MCF 10A (cell line): ENCODE data around the gene SRRM5. TPM values are rescaled to one million over a fixed set of nuclear protein-coding genes. Genes with fewer than 3 reads are reported as not detected.

Experiments
- BruUV-seq: library from RNA; stranded (reverse); fragments of 400-500 nt; replicated peaks from 2 replicates; lab custom pipeline; 2021; lab: Mats Ljungman, UMichigan
- CTCF ChIA-PET: fragments of 300-600 bp; sonication (Branson Sonifier 250); formaldehyde crosslinking; extraction: SDS; loops from one replicate; lab custom pipeline; 2021; ENCODE audit warnings: antibody characterized with exemption, inconsistent platforms; lab: Yijun Ruan, JAX
- POLR2A ChIA-PET: fragments of 300-600, 350-650 bp; sonication (Branson Sonifier 250); formaldehyde crosslinking; extraction: SDS; loops from one replicate; lab custom pipeline; 2020; ENCODE audit warnings: antibody characterized with exemption, inconsistent platforms; lab: Yijun Ruan, JAX
- DNase-seq: peaks from one replicate; pipeline ENCODE4 v3.0.0-alpha.2; 2018; ENCODE audit not compliant: unreplicated experiment
- H3K27ac Mint-ChIP-seq: one replicate; pipeline ENCODE4 v1.8.0; 2022; ENCODE audit warnings: mild to moderate bottlenecking, low read depth, mixed read lengths; ENCODE audit not compliant: unreplicated experiment
- H3K27me3 Mint-ChIP-seq: one replicate; pipeline ENCODE4 v1.8.0; 2022; ENCODE audit warnings: mixed read lengths; ENCODE audit not compliant: insufficient read depth, unreplicated experiment
- H3K36me3 Mint-ChIP-seq: one replicate; pipeline ENCODE4 v1.8.0; 2022; ENCODE audit warnings: mild to moderate bottlenecking, moderate library complexity, mixed read lengths; ENCODE audit not compliant: insufficient read depth, unreplicated experiment
- H3K4me1 Mint-ChIP-seq: one replicate; pipeline ENCODE4 v1.8.0; 2022; ENCODE audit warnings: mixed read lengths; ENCODE audit not compliant: insufficient read depth, unreplicated experiment
- H3K4me3 Mint-ChIP-seq: one replicate; pipeline ENCODE4 v1.8.0; 2022; ENCODE audit warnings: mild to moderate bottlenecking, moderate library complexity, mixed read lengths; ENCODE audit not compliant: unreplicated experiment
- H3K9me3 Mint-ChIP-seq: one replicate; pipeline ENCODE4 v1.8.0; 2022; ENCODE audit warnings: mixed read lengths; ENCODE audit not compliant: unreplicated experiment
- CTCF ChIP-seq: fragments of 200-600 bp; IDR thresholded peaks from one replicate; pipeline ENCODE4 v1.8.0; 2022; ENCODE audit warnings: antibody characterized with exemption, mild to moderate bottlenecking; ENCODE audit not compliant: unreplicated experiment
- intact Hi-C: fragments of 100-400 bp; cut with micrococcal nuclease; formaldehyde crosslinking; loops from 2 replicates; pipeline ENCODE4 v1.14.1; 2022
- total RNA-seq: library from RNA; stranded (reverse); gene quantifications from 2 replicates; pipeline ENCODE4 v1.2.3, GENCODE V29; 2022

Gene SRRM5
- total RNA-seq, 1 experiment from 2014 or later: 0.28 TPM

DNA sequence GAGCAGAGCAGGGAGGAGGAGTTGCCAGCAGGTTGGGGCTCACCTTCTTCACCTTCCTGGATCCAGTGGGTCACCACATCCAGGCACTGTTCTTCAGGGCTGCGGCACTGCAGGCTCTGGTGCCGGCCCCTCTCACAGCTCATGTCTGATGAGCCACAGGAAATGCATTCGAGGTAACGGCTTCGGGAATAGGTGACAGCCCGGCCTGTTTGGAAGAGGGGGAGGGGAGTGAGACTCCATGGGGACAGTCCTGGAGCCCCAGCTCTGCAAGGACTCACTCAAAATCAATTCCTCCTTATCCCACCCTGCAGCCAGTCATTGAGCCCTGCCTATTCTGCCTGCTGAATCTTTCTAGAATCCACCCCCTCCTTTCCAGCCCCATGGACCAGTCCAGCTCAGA lies 44.5 kb downstream of the SRRM5 start:
- DNase-seq: no peak
- ChIA-PET CTCF (interaction anchor here (0.6 to 1.5 kb wide), 2 partner anchors 83 to 209 kb away, joined by 3 to 4 read pairs; no protein-coding TSS in a partner anchor), POLR2A (no interaction called here)
- Mint-ChIP-seq H3K9me3 (no peaks in the 10 kb centered on the region), H3K27ac (no peak overlapping the region), H3K4me3 (no peak overlapping the region), H3K4me1 (no peaks in the 10 kb centered on the region), H3K27me3 (no peaks in the 10 kb centered on the region), H3K36me3 (peaks cover 68% of the 10 kb centered on the region)
- no peak for TF ChIP-seq CTCF
- intact Hi-C loops: no loop called here
- BruUV-seq: no TSS peak

DNA sequence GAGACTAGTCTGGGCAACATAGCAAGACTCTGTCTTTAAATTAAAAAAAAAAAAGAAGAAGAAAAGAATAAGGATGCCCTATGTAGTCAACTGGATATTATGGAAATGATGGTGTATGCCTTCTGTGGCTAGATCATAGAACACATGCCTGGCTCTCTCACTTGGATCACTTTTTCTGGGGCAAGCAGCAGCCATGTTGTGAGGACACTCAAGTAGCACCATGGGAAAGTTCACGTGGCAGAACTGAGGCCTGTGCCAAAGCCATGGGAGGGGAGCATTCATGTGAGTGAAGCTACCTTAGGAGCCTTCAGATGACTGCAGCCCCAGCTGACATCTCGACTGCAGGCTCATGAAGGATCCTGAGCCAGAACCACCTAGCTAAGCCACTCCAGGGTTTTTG lies 46.1 kb downstream of the SRRM5 start:
- H3K36me3 Mint-ChIP-seq: peaks cover 65% of the 10 kb centered on the region
- no TSS peak for BruUV-seq
- no peaks in the 10 kb centered on the region for H3K4me1 Mint-ChIP-seq
- no peaks in the 10 kb centered on the region for H3K9me3 Mint-ChIP-seq
- CTCF ChIA-PET: interaction anchor here (0.6 to 1.1 kb wide), 4 partner anchors 88 to 211 kb away, joined by 3 to 4 read pairs (median 4); no protein-coding TSS in a partner anchor
- H3K4me3 Mint-ChIP-seq: no peak overlapping the region
- TF ChIP-seq CTCF: no peak
- H3K27ac Mint-ChIP-seq: no peak overlapping the region
- no peaks in the 10 kb centered on the region for H3K27me3 Mint-ChIP-seq
- POLR2A ChIA-PET: no interaction called here
- intact Hi-C loops: no loop called here
- no peak for DNase-seq

DNA sequence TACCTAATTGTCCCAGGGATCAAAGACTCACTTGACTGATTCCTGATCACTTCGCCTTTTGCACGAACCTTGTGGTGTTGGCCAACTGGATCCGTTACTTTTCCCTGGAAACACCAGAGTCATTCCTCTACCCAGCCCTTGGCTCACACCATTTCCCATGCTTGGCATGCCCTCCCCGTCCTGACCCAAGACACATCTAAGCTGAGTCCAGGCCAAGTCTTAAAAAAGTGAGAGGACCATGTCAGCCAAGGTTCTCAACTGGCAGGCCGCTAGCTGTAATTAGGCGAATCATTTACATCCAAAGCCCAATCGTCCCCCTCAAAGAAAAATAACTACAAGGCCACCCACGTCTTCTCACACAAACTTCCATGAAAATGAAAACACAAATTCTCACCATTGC lies 46.6 kb downstream of the SRRM5 start:
- no peaks in the 10 kb centered on the region for H3K27me3 Mint-ChIP-seq
- ChIA-PET POLR2A (no interaction called here), CTCF (interaction anchor here (0.6 to 1.1 kb wide), 3 partner anchors 88 to 212 kb away, joined by 3 to 4 read pairs (median 3); no protein-coding TSS in a partner anchor)
- no TSS peak for BruUV-seq
- H3K4me3 Mint-ChIP-seq: no peak overlapping the region
- H3K4me1 Mint-ChIP-seq: no peaks in the 10 kb centered on the region
- H3K9me3 Mint-ChIP-seq: no peaks in the 10 kb centered on the region
- intact Hi-C loops: no loop called here
- peaks cover 63% of the 10 kb centered on the region for H3K36me3 Mint-ChIP-seq
- TF ChIP-seq CTCF: no peak
- H3K27ac Mint-ChIP-seq: no peak overlapping the region
- no peak for DNase-seq

DNA sequence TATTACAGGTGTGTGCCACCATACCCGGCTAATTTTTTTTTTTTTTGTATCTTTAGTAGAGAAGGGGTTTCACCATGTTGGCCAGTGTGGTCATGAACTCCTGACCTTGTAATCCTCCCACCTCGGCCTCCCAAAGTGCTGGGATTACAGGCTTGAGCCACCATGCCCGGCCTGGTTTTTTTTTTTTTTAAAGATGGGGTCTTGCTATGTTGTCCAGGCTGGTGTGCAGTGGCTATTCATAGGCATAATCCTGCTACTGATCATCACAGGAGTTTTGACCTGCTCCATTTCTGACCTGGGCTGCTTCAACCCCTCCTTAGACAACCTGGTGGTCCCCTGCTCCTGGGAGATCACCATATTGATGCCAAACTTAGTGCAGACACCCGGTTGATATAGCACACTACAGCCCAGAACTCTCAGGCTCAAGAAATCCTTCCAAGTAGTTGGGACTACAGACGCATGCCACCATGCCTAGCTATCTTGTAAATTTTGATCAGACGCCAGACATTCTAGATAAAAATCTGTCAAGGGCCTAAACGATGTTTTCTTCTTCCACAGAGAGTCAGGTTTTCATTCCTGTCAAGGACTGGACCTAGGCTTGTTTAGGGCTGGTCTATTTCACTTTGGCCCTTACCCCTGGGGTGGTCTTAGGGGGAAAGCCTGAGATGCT lies 48.5 kb downstream of the SRRM5 start:
- Mint-ChIP-seq H3K4me3 (no peak overlapping the region), H3K27ac (no peak overlapping the region), H3K9me3 (no peaks in the 10 kb centered on the region), H3K36me3 (peaks cover 62% of the 10 kb centered on the region), H3K4me1 (no peaks in the 10 kb centered on the region), H3K27me3 (no peaks in the 10 kb centered on the region)
- no TSS peak for BruUV-seq
- intact Hi-C loops: loop anchor here (10.0 kb wide), 1 partner anchor 126 kb away; the partner anchor contains the start of gene ZNF575
- TF ChIP-seq CTCF: no peak
- ChIA-PET CTCF (interaction anchor here (0.6 to 3.1 kb wide), 2 partner anchors 8 to 95 kb away, joined by 3 to 14 read pairs; no protein-coding TSS in a partner anchor), POLR2A (no interaction called here)
- no peak for DNase-seq
